Activated CD4-positive, CD25-positive, alpha-beta regulatory T cell treated with anti-CD3 and anti-CD28 coated beads, Interleukin-2, amount 50 U/mL, for 72 hours (primary cell): ENCODE measurements around the gene KANSL1L.

Source experiments
- DNase-seq: peaks from one replicate; pipeline ENCODE4 v3.0.0; 2021

Gene KANSL1L

GRCh38 chr2:210054696-210055095 is 116.5 kb downstream of the KANSL1L start:
- DNase-seq = no peak

DNA sequence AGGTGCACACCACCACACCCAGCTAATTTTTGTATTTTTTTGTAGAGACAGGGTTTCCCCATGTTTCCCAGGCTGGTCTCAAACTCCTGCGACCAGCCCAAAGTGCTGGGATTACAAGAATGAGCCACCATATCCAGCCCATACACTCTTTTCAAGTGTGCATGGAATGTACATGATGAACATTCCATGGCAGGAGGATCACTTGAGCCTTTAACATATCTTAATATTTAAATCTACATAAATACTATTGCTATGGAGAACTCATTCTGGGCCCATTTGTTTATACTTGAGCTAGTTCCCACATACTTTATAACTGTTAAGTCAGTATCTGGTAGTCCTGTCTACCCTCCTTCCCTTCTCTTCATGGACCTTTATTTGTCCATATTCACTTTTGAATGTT is 120.3 kb downstream of the KANSL1L start:
- DNase-seq = no peak

GRCh38 chr2:210049831-210050230 is 121.4 kb downstream of the KANSL1L start:
- no peak for DNase-seq

DNA sequence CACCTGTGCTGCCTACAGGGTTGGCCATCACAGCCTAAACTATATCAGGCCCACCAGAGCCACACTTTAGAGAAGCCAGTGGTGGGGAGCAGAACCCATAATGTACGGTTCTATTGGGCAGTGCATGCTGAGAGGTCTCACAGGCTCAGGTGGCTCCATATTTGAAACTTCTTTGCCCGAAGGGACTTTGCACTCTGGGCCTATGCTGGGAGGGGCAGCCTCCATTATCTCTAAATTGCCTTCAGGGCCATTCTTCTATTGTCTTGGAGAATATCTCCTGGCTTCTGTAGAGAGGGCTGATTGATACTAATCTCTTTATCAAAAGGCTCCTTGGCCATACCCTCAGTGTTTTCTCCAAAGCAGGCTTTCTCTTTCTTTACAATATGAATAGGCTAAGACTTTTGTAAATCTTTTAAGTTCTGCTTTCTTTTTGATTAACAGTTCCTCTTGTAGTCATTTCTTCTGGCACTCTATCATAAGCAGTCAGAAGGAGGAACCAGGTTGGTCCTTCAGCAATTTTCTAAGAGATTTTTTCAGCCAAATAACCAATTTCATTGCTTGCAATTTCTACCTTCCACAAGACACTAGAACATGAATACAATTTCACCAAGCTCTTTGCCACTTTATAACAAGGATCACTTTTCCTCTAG is 124.2 kb downstream of the KANSL1L start:
- no peak for DNase-seq

- DNase-seq = no peak
Observed at GRCh38 chr2:210038078-210038477, 133.1 kb downstream of the KANSL1L start.

- no peak for DNase-seq
Observed at GRCh38 chr2:210035679-210036078, 135.5 kb downstream of the KANSL1L start.

GRCh38 chr2:210034087-210034683 is 137.0 kb downstream of the KANSL1L start:
- no peak for DNase-seq

GRCh38 chr2:210028178-210028577 is 143.0 kb downstream of the KANSL1L start:
- DNase-seq = no peak

GRCh38 chr2:210027608-210028007 is 143.6 kb downstream of the KANSL1L start:
- no peak for DNase-seq

- no peak for DNase-seq
Observed at GRCh38 chr2:210022824-210023223, 148.4 kb downstream of the KANSL1L start.

DNA sequence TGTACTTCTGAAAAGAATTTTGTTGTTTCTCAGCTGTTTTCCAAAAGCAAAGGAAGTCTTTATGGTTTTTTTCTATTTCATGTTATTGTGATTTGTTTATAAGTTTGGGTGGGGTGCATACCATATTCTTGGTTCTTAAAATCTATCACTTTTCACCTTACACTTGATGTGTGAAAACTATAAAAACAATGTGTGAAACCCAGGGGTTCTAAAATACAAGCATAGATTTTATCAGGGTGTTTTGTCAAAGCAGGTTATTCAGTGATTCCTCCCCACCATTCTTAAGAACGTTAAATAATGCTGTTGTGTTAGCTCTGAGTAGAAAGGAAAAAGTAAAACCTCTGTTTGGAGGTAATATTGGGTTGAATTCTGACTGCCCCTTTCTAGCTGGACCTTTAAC is 151.1 kb downstream of the KANSL1L start:
- no peak for DNase-seq

DNA sequence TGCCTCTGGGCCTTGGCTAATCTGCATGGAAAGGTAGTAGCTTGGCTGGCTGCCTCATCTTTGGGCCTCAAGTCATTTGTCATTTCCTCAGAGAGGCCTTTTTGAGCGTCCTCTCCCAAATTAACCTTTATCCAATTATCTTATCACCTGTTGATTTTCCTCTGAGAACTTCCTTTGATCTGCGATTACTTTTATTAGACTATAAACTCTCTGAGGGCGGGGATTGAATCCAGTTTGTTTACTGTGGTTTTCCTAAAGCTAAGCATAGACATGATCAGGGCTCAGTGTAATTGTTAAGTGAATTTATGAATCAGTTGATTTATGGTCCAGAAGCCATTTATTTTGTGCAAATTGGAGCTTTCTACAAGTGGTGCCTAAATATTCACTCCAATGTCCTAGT is 161.3 kb downstream of the KANSL1L start:
- DNase-seq = no peak

- no peak for DNase-seq
Observed at GRCh38 chr2:210009126-210009525, 162.1 kb downstream of the KANSL1L start.

DNA sequence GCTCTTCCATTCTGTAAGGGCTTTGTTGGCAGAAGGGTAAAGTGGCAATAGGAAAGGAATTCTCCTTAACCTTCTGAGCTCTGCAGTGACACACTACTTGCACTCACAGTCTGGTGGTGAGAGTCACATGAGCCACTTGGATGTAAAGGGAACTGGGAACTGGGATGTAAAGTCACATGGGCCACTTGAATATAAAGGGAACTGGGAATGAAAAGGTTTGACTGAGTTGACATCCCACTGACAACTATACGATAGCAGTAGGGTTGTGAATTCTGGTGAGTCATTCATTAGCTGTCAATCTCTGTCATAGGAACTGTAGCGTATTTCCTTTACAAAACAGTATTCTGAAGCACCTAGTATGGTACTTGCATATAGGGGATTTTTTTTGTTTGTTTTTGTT is 163.3 kb downstream of the KANSL1L start:
- DNase-seq = no peak

- no peak for DNase-seq
Observed at GRCh38 chr2:210004881-210005280, 166.3 kb downstream of the KANSL1L start.

DNA sequence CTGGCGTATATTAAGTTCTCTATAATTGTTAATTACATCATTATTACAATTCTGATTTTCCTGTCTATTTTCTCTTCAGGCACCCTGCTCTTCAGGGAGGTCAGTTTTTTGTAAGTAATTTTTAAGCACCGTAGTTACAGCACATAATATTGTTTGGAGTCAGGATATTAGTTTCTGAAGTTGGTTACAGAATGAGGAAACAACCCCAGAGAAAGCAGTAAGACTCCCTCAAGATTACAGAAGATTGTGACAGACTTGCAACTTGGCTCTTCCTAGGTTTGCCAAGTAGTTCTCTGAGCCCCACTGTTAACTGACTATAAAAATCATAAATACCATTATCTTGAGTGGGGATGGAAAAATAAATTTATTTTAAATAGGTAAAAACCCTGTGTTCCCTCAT is 167.8 kb downstream of the KANSL1L start:
- DNase-seq = no peak

DNA sequence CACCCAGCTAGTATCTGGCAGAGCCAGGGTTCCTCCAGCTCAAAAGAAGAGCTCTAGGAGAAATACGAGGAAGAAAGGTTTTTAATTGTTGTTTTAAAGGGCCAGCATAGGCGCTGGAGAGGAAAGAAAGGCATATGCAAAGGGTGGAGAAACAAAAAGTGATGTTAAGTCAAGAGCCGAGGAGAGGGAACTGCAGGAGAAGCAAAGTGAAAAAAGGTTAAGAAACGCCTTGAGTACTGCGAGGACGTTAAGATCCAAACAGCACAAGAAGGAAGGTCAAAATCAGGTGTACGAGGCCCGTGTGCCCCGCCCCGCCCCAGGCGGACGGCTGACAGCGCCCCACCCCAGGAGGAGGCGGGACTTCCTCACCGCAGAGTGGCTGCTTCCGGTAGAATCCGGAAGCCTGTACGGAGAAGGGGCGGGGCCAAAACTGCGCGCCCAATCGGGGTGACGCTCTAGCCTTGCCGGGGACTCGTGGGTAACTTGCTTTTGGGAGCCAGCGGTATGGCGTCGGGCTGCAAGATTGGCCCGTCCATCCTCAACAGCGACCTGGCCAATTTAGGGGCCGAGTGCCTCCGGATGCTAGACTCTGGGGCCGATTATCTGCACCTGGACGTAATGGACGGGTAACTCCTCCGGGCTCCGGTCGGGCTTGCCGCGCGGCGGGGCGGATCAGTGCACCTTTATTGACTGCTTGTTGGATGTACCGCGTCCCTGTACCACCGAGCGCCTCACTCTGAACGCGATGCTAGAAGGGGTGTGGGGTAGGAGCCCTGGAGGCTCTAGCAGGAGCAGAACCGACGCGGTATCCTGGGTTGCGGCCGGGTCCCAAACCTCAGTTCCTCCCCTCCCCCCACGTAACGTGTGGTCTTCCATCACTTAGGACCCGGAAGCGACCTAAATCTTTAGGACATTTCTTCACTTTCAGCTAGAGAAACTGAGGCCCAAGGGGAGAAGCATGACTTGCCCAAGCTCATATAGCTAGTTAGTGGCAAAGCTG is 168.8 kb downstream of the KANSL1L start, which contains the start of gene RPE:
RPE (plus strand) TSS at position 481 of the 1,000 bp plus-strand sequence; CDS start at position 505, 24 bp downstream.
- peak; percentile 98 for DNase-seq

GRCh38 chr2:210000464-210001324 is 170.5 kb downstream of the KANSL1L start:
- DNase-seq = no peak

GRCh38 chr2:209998596-209998995 is 172.6 kb downstream of the KANSL1L start:
- no peak for DNase-seq

DNA sequence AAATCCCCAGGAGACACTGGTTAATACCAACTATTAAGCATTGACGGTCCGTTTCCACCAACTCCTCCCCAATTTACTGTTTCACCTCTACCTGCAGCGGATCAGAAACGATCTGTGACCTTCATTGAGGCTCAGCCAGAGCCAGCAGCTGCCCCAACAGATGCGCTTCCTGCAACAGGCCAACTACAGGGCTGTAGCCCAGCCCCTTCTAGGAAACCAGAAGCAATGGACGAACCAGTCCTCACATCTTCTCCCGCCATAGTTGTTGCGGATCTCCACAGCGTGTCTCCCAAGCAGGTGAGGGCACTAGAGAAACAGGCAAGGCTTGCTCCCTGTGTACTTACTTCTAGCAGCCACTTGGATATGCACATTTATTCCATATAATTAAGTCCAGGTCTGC is 177.2 kb downstream of the KANSL1L start:
- DNase-seq = no peak

DNA sequence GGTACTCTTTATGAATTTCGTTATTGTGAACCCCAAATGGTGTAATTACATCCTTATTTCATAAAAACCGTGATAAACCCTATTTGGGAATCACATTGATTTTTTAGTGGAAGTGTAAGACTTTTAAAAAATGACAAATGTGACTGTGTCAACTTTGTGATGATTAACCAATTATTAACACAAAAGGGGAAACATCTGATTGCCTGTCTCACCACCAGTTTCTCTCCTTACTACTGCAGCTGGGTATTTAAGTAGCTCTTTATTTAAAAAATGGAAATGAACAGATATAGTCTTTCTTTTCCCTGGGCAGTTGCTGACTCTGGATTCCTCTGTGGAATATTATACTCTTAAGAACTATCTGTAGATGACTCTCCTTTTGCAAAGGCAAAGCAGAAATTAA is 180.4 kb downstream of the KANSL1L start:
- DNase-seq = no peak

DNA sequence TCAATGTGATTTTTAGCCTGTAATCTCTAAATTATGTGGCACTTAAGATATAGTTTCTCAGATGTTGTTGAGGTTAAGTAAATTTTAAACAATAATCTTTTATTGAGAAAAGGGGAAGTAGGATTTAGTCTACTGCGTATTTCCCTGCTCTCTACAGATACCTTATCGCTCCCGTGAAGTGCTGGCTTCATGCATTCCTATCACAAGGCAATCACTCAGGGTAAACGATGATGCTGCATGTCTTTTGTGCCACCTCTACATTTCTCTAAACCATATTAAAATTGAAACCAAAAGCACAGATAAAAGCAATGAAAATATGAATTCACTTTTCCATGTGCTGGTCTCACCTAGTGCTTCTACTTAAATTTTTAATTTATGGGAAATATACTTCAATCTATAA is 183.2 kb downstream of the KANSL1L start:
- no peak for DNase-seq

GRCh38 chr2:209986415-209986814 is 184.8 kb downstream of the KANSL1L start:
- no peak for DNase-seq
